Keratinocyte (primary cell): ENCODE results near the gene KIAA1217. TPM values are rescaled to one million over a fixed set of nuclear protein-coding genes. Genes with fewer than 3 reads are reported as not detected.

Experiments used
- DNase-seq: peaks from one replicate; pipeline ENCODE4 v3.0.0-alpha.2; 2011; ENCODE audit warnings: low read depth, missing footprints, low spot score
- FAIRE-seq: peaks from 2 replicates; lab custom pipeline; 2011; peaks lifted over from hg19 to GRCh38; lab: Jason Lieb, UNC
- H2AFZ ChIP-seq: 2 replicates; pipeline ENCODE4 v1.6.0; 2012; ENCODE audit warnings: low read length, control low read depth, inconsistent platforms; ENCODE audit not compliant: control insufficient read depth
- H3K27ac ChIP-seq: 2 replicates; pipeline ENCODE4 v1.5.1; 2011; ENCODE audit warnings: low read length; ENCODE audit not compliant: control insufficient read depth, insufficient read depth
- H3K27me3 ChIP-seq: 3 replicates; pipeline ENCODE4 v1.6.0; 2011; ENCODE audit warnings: low read length; ENCODE audit not compliant: control insufficient read depth, insufficient read depth; ENCODE audit errors: extremely low read depth
- H3K36me3 ChIP-seq, 2 experiments: 2 replicates in 1 of 2; 3 replicates in 1 of 2; pipeline ENCODE4 v1.5.1; 2011; ENCODE audit warnings: low read length in 2 of 2, mild to moderate bottlenecking in 1 of 2; ENCODE audit not compliant: control insufficient read depth in 2 of 2, insufficient read depth in 2 of 2; ENCODE audit errors: extremely low read depth in 1 of 2
- H3K4me1 ChIP-seq: 3 replicates; pipeline ENCODE4 v1.5.1; 2011; ENCODE audit warnings: low read length; ENCODE audit not compliant: control insufficient read depth, insufficient read depth; ENCODE audit errors: extremely low read depth
- H3K4me2 ChIP-seq: 3 replicates; pipeline ENCODE4 v1.6.0; 2011; ENCODE audit warnings: low read depth, low read length; ENCODE audit not compliant: control insufficient read depth, insufficient read depth; ENCODE audit errors: extremely low read depth
- H3K4me3 ChIP-seq, 3 experiments: fragments of 200-600 bp in 1 of 3; sonication (generic) in 1 of 3; 2 replicates in 2 of 3; 3 replicates in 1 of 3; pipeline ENCODE4 v1.5.1; 2011 to 2016; ENCODE audit warnings: low read length in 3 of 3, mild to moderate bottlenecking in 3 of 3, control low read depth in 2 of 3, inconsistent platforms in 1 of 3, low read depth in 1 of 3, mixed read lengths in 1 of 3, mixed run types in 1 of 3, moderate library complexity in 1 of 3; ENCODE audit not compliant: control insufficient read depth in 2 of 3, insufficient read depth in 2 of 3; ENCODE audit errors: extremely low read depth in 1 of 3
- H3K79me2 ChIP-seq: 2 replicates; pipeline ENCODE4 v1.6.0; 2012; ENCODE audit warnings: low read length; ENCODE audit not compliant: control insufficient read depth, insufficient read depth
- H3K9ac ChIP-seq: 3 replicates; pipeline ENCODE4 v1.6.0; 2011; ENCODE audit warnings: low read length; ENCODE audit not compliant: control insufficient read depth, insufficient read depth; ENCODE audit errors: extremely low read depth
- H3K9me1 ChIP-seq: 3 replicates; pipeline ENCODE4 v1.6.0; 2011; ENCODE audit warnings: low read length; ENCODE audit not compliant: control insufficient read depth, insufficient read depth; ENCODE audit errors: extremely low read depth
- H3K9me3 ChIP-seq: 2 replicates; pipeline ENCODE4 v1.5.1; 2012; ENCODE audit warnings: low read depth, low read length; ENCODE audit not compliant: control insufficient read depth
- H4K20me1 ChIP-seq: 3 replicates; pipeline ENCODE4 v1.6.0; 2011; ENCODE audit warnings: low read length; ENCODE audit not compliant: control insufficient read depth, insufficient read depth; ENCODE audit errors: extremely low read depth
- CTCF ChIP-seq, 3 experiments: IDR thresholded peaks in 1 of 3; conservative IDR thresholded peaks in 1 of 3; optimal IDR thresholded peaks in 1 of 3; 2 replicates in 2 of 3; 3 replicates in 1 of 3; pipeline versions ENCODE3 to v1.5.1; 2011; ENCODE audit warnings: low read length in 3 of 3, mild to moderate bottlenecking in 3 of 3, moderate library complexity in 2 of 3, control low read depth in 1 of 3, inconsistent platforms in 1 of 3; ENCODE audit not compliant: insufficient read depth in 2 of 3; ENCODE audit errors: extremely low read depth in 1 of 3
- EZH2 ChIP-seq: IDR thresholded peaks from one replicate; pipeline ENCODE4 v1.6.1; 2012; ENCODE audit warnings: inconsistent platforms, mild to moderate bottlenecking, low read length, moderate library complexity
- dilution Hi-C: fragments of 300-500 bp; cut with MboI; formaldehyde crosslinking; loops from one replicate; pipeline ENCODE4 v1.7.0; 2020; ENCODE audit warnings: low sequenced_read_pairs; ENCODE audit not compliant: extremely low pct_ligation_motif_present
- polyA plus RNA-seq, 5 experiments: library from polyadenylated mRNA; depleted of rRNA in 3 of 5; stranded (reverse) in 3 of 5; stranded (forward) in 1 of 5; unstranded in 1 of 5; fragments of >200 nt; gene quantifications; 1 replicate in 1 of 5; 2 replicates in 3 of 5; 3 replicates in 1 of 5; pipeline versions ENCODE4 v1.2.1 to v1.2.3, GENCODE V29; 2011 to 2012; ENCODE audit warnings: missing spikeins in 2 of 5, low read depth in 1 of 5, low replicate concordance in 1 of 5

Gene KIAA1217
- polyA plus RNA-seq, 1 donor (not counting 4 experiments of a cell fraction or from before 2014, with no cell fraction given) = 10.4 TPM

GRCh38 chr10:24437302-24437701 lies 228.4 kb downstream of the KIAA1217 start:
- peak overlapping the region; percentile 51 for H3K27ac ChIP-seq
- peak overlapping the region; percentile 49 for H3K9ac ChIP-seq
- peaks cover 0 to 4% of the 10 kb centered on the region in 2 experiments for H3K36me3 ChIP-seq
- H2AFZ ChIP-seq = peak overlapping the region; percentile 60
- H3K4me2 ChIP-seq = peak overlapping the region; percentile 43
- DNase-seq (no peak), FAIRE-seq (no peak)
- no peaks in the 10 kb centered on the region for H3K9me3 ChIP-seq
- dilution Hi-C loops = no loop called here
- no peaks in the 10 kb centered on the region for H3K27me3 ChIP-seq
- no peaks in the 10 kb centered on the region for H3K79me2 ChIP-seq
- peaks cover 24% of the 10 kb centered on the region for H3K4me1 ChIP-seq
- peak overlapping the region in 1 of 3 experiments; percentile 11 for H3K4me3 ChIP-seq
- no peaks in the 10 kb centered on the region for H3K9me1 ChIP-seq
- H4K20me1 ChIP-seq = no peaks in the 10 kb centered on the region
- TF ChIP-seq CTCF (optimal IDR thresholded peaks at IDR 0.05 in 1 of 3, IDR thresholded peaks at IDR 0.05 in 1 of 3, conservative IDR thresholded peaks at IDR 0.05 in 1 of 3; ENCODE audit: extremely low read depth in 1 of 3, insufficient read depth in 2 of 3, low read length in 3 of 3) = no peak
- no peak for TF ChIP-seq EZH2

GRCh38 chr10:24438800-24439199 lies 229.9 kb downstream of the KIAA1217 start:
- Histone ChIP-seq H3K9ac (no peak overlapping the region), H3K4me1 (peaks cover 24% of the 10 kb centered on the region), H3K27me3 (no peaks in the 10 kb centered on the region), H3K79me2 (no peaks in the 10 kb centered on the region), H3K4me3 (no peak overlapping the region), H3K36me3 (peaks cover 0 to 4% of the 10 kb centered on the region in 2 experiments), H3K9me1 (no peaks in the 10 kb centered on the region), H2AFZ (no peak overlapping the region), H4K20me1 (no peaks in the 10 kb centered on the region), H3K4me2 (no peak overlapping the region), H3K27ac (no peak overlapping the region), H3K9me3 (no peaks in the 10 kb centered on the region)
- no peak for FAIRE-seq
- TF ChIP-seq EZH2 (no peak), CTCF (optimal IDR thresholded peaks at IDR 0.05 in 1 of 3, IDR thresholded peaks at IDR 0.05 in 1 of 3, conservative IDR thresholded peaks at IDR 0.05 in 1 of 3; ENCODE audit: extremely low read depth in 1 of 3, insufficient read depth in 2 of 3, low read length in 3 of 3) (no peak)
- no peak for DNase-seq
- dilution Hi-C loops = no loop called here
